PC-3 (cell line): ENCODE measurements around the gene DLL4. TPM values are rescaled to one million over a fixed set of nuclear protein-coding genes. Genes with fewer than 3 reads are reported as not detected.

Source experiments
- ATAC-seq: fragments of 200-7000 bp; cut with Tn5 transposase; 2 replicates; pipeline ENCODE4 v1.9.1; 2020; ENCODE audit warnings: mild to moderate bottlenecking, moderate library complexity
- BruUV-seq: library from RNA; stranded (reverse); fragments of 400-500 nt; replicated peaks from 2 replicates; lab custom pipeline; 2021; lab: Mats Ljungman, UMichigan
- CTCF ChIA-PET: fragments of 300-600 bp; sonication (Branson Sonifier 250); formaldehyde crosslinking; loops from one replicate; lab custom pipeline; 2022; ENCODE audit warnings: antibody characterized with exemption; lab: Charles Lee
- POLR2A ChIA-PET: fragments of 300-600 bp; sonication (Branson Sonifier 250); formaldehyde crosslinking; loops from one replicate; lab custom pipeline; 2022; ENCODE audit warnings: antibody characterized with exemption; ENCODE audit not compliant: unreplicated experiment; lab: Charles Lee
- DNase-seq: peaks from one replicate; pipeline ENCODE4 v3.0.0-alpha.2; 2015
- H2AFZ ChIP-seq: fragments of 300-600 bp; sonication (generic); 2 replicates; pipeline ENCODE4 v1.6.0; 2016; ENCODE audit warnings: antibody characterized with exemption, low read length
- H3F3A ChIP-seq: fragments of 300-600 bp; sonication (generic); one replicate; pipeline ENCODE4 v1.6.0; 2017; ENCODE audit warnings: antibody characterized with exemption, low read length, control low read depth, mild to moderate bottlenecking; ENCODE audit not compliant: unreplicated experiment
- H3K27ac ChIP-seq: fragments of 300-600 bp; sonication (generic); 2 replicates; pipeline ENCODE4 v1.5.1; 2016; ENCODE audit warnings: mild to moderate bottlenecking, low read length
- H3K27me3 ChIP-seq: fragments of 300-600 bp; sonication (generic); 2 replicates; pipeline ENCODE4 v1.6.1; 2016; ENCODE audit warnings: low read length, mixed read lengths
- H3K36me3 ChIP-seq: fragments of 300-600 bp; sonication (generic); 2 replicates; pipeline ENCODE4 v1.6.1; 2016; ENCODE audit warnings: low read depth, mixed run types, low read length, mixed read lengths
- H3K4me1 ChIP-seq: fragments of 300-600 bp; sonication (generic); 2 replicates; pipeline ENCODE4 v1.5.1; 2016; ENCODE audit warnings: low read length; ENCODE audit not compliant: insufficient read depth
- H3K4me2 ChIP-seq: fragments of 300-600 bp; sonication (generic); 2 replicates; pipeline ENCODE4 v1.6.0; 2016; ENCODE audit warnings: low read length
- H3K4me3 ChIP-seq: fragments of 300-600 bp; sonication (generic); 2 replicates; pipeline ENCODE4 v1.5.1; 2016; ENCODE audit warnings: mild to moderate bottlenecking, low read length, mixed read lengths
- H3K79me2 ChIP-seq: fragments of 300-600 bp; sonication (generic); 2 replicates; pipeline ENCODE4 v1.6.1; 2017; ENCODE audit warnings: low read length, mixed read lengths
- H3K9ac ChIP-seq: fragments of 300-600 bp; sonication (generic); 2 replicates; pipeline ENCODE4 v1.6.0; 2016; ENCODE audit warnings: mild to moderate bottlenecking, low read length
- H3K9me2 ChIP-seq: fragments of 300-600 bp; sonication (generic); replicated peaks from 2 replicates; pipeline ENCODE4 v1.6.1; 2016; ENCODE audit warnings: mixed run types, low read length, mixed read lengths
- H3K9me3 ChIP-seq: fragments of 300-600 bp; sonication (generic); 2 replicates; pipeline ENCODE4 v1.6.1; 2016; ENCODE audit warnings: low read length, mixed read lengths
- H4K20me1 ChIP-seq: fragments of 300-600 bp; sonication (generic); 2 replicates; pipeline ENCODE4 v1.6.1; 2016; ENCODE audit warnings: low read length, mixed read lengths
- CTCF ChIP-seq: fragments of 300-600 bp; sonication (generic); conservative IDR thresholded peaks from 2 replicates; pipeline ENCODE4 v1.5.1; 2017; ENCODE audit warnings: antibody characterized with exemption, low read depth, mild to moderate bottlenecking, low read length
- EZH2 ChIP-seq: fragments of 300-600 bp; sonication (generic); IDR thresholded peaks from one replicate; pipeline ENCODE4 v1.6.1; 2017; ENCODE audit warnings: antibody characterized with exemption, mild to moderate bottlenecking, low read length; ENCODE audit not compliant: unreplicated experiment
- EZH2phosphoT487 ChIP-seq: fragments of 300-600 bp; sonication (generic); IDR thresholded peaks from 2 replicates; pipeline ENCODE4 v1.6.1; 2018; ENCODE audit warnings: mild to moderate bottlenecking, antibody characterized with exemption, low read length, borderline replicate concordance
- intact Hi-C: fragments of 100-400 bp; cut with micrococcal nuclease; formaldehyde crosslinking; loops from 2 replicates; pipeline ENCODE4 v1.9.0; 2023
- total RNA-seq: library from RNA; depleted of rRNA; stranded (reverse); fragments of >200 nt; gene quantifications from 2 replicates; pipeline ENCODE4 v1.2.3, GENCODE V29; 2014

Gene DLL4
- total RNA-seq, 1 experiment from 2014 or later: 2.2 TPM

- Histone ChIP-seq H3F3A (peaks cover 6% of the 10 kb centered on the region), H3K79me2 (peaks cover 4% of the 10 kb centered on the region; the same call in 1 of the 2 replicates), H3K9me3 (no peaks in the 10 kb centered on the region), H3K36me3 (peaks cover 6% of the 10 kb centered on the region; the same call in 1 of the 2 replicates), H3K27ac (peak overlapping the region; percentile 98), H3K9me2 (no peaks in the 10 kb centered on the region), H3K4me3 (peak overlapping the region; percentile 67), H2AFZ (peak overlapping the region; percentile 72), H4K20me1 (peaks cover 7% of the 10 kb centered on the region; the same call in 1 of the 2 replicates), H3K9ac (peak overlapping the region; percentile 88), H3K4me1 (peaks cover 29% of the 10 kb centered on the region), H3K4me2 (peak overlapping the region; percentile 98), H3K27me3 (no peaks in the 10 kb centered on the region)
- intact Hi-C loops: loop anchor here (1.0 to 10.0 kb wide), 8 partner anchors 23 to 208 kb away; partner anchors contain the start of genes CHAC1, DLL4 and INO80
- DNase-seq: peak; percentile 98
- POLR2A ChIA-PET: interaction anchor here (0.6 to 1.1 kb wide), 4 partner anchors 22 to 625 kb away, joined by 3 to 14 read pairs (median 7); no protein-coding TSS in a partner anchor
- ATAC-seq: peak; percentile 80
- TF ChIP-seq EZH2phosphoT487 (no peak), CTCF (peak; percentile 85)
- CTCF ChIA-PET: interaction anchor here (0.5 to 1.7 kb wide), 19 partner anchors 12 to 793 kb away, joined by 3 to 22 read pairs (median 5); partner anchors contain the start of genes CCDC32, DLL4, RHOV and VPS18
- no TSS peak for BruUV-seq
Observed at GRCh38 chr15:40906091-40906990, 22.8 kb upstream of the DLL4 start.

GRCh38 chr15:40906991-40907802 is 21.9 kb upstream of the DLL4 start:
- peak; percentile 1; the same call in 1 of the 2 replicates for ATAC-seq
- Histone ChIP-seq H3K27me3 (no peaks in the 10 kb centered on the region), H3K79me2 (no peaks in the 10 kb centered on the region), H3K36me3 (peaks cover 6% of the 10 kb centered on the region; the same call in 1 of the 2 replicates), H3F3A (peaks cover 6% of the 10 kb centered on the region), H2AFZ (peak overlapping the region; percentile 72), H3K27ac (peak overlapping the region; percentile 98), H3K9ac (peak overlapping the region; percentile 88), H3K9me3 (no peaks in the 10 kb centered on the region), H3K4me3 (peak overlapping the region; percentile 67), H3K9me2 (no peaks in the 10 kb centered on the region), H3K4me2 (peak overlapping the region; percentile 98), H3K4me1 (peaks cover 29% of the 10 kb centered on the region), H4K20me1 (peaks cover 7% of the 10 kb centered on the region; the same call in 1 of the 2 replicates)
- BruUV-seq: TSS peak; percentile 13
- intact Hi-C loops: loop anchor here (1.0 to 10.0 kb wide), 8 partner anchors 22 to 208 kb away; partner anchors contain the start of genes CHAC1, DLL4 and INO80
- POLR2A ChIA-PET: no interaction called here
- TF ChIP-seq EZH2phosphoT487: no peak
- no peak for TF ChIP-seq EZH2
- TF ChIP-seq CTCF: no peak
- peak; percentile 29 for DNase-seq
- CTCF ChIA-PET: no interaction called here
